H1 (cell line): ENCODE measurements around the gene NKX2-1. TPM values are rescaled to one million over a fixed set of nuclear protein-coding genes. Genes with fewer than 3 reads are reported as not detected.

Source experiments
- BRCA1 ChIP-seq: IDR thresholded peaks from 2 replicates; pipeline ENCODE4 v1.6.1; 2012; ENCODE audit warnings: low read depth, low read length, improper control_type of control experiment
- polyA plus RNA-seq, 7 experiments: library from polyadenylated mRNA; depleted of rRNA in 3 of 7; stranded (reverse) in 5 of 7; unstranded in 2 of 7; fragments of >200 nt in 5 of 7; fragments of 200-250 nt in 2 of 7; gene quantifications; 1 replicate in 5 of 7; 2 replicates in 1 of 7; 4 replicates in 1 of 7; pipeline versions ENCODE4 v1.2.1 to v1.2.3, GENCODE V29; 2011 to 2013; ENCODE audit warnings: missing spikeins in 2 of 7, mixed read lengths in 2 of 7
- total RNA-seq: library from RNA; stranded (reverse); fragmentation: NEBNext Ultra II Directional; extraction: Animal tissue kit (Norgen Biotek cat#: 25700); gene quantifications from 2 replicates; pipeline ENCODE4 v1.2.1, GENCODE V29; 2021

The NKX2-1 gene
- total and polyA plus RNA-seq, 2 of the 8 experiments (the other 6 are each of a cell fraction or from before 2014, with no cell fraction given): not detected

GRCh38 chr14:36521598-36522345 is 1.7 kb upstream of the NKX2-1 start (continued):
- TF ChIP-seq BRCA1: no peak
